Activated naive CD8-positive, alpha-beta T cell treated with anti-CD3 and anti-CD28 coated beads, Interleukin-2, amount 50 U/mL, for 16 hours (primary cell): ENCODE data around the gene MROH9.

ENCODE experiments used
- DNase-seq: peaks from one replicate; pipeline ENCODE4 v3.0.0-alpha.2; 2020; ENCODE audit warnings: low read depth, low spot score

MROH9 gene

GRCh38 chr1:171081763-171082201 is 146.4 kb downstream of the MROH9 start:
- DNase-seq = no peak

GRCh38 chr1:171082606-171083005 is 147.3 kb downstream of the MROH9 start:
- no peak for DNase-seq

- no peak for DNase-seq
Observed at GRCh38 chr1:171083222-171083621, 147.9 kb downstream of the MROH9 start.

GRCh38 chr1:171084091-171084490 is 148.8 kb downstream of the MROH9 start:
- DNase-seq = no peak

GRCh38 chr1:171084870-171085269 is 149.5 kb downstream of the MROH9 start:
- no peak for DNase-seq

GRCh38 chr1:171087896-171088295 is 152.6 kb downstream of the MROH9 start:
- DNase-seq = no peak

GRCh38 chr1:171090604-171091003 is 155.3 kb downstream of the MROH9 start, which contains the start of gene FMO3:
Gene FMO3, plus strand, starts transcription at chr1:171090905. Its CDS starts 1,754 bp downstream, at chr1:171092659.
- no peak for DNase-seq

- no peak for DNase-seq
Observed at GRCh38 chr1:171103862-171104261, 168.5 kb downstream of the MROH9 start.

- DNase-seq = no peak
Observed at GRCh38 chr1:171107262-171107940, 172.1 kb downstream of the MROH9 start.

GRCh38 chr1:171107969-171108368 is 172.6 kb downstream of the MROH9 start:
- no peak for DNase-seq

- DNase-seq = no peak
Observed at GRCh38 chr1:171109966-171110365, 174.6 kb downstream of the MROH9 start.

- DNase-seq = no peak
Observed at GRCh38 chr1:171110621-171111326, 175.4 kb downstream of the MROH9 start.

GRCh38 chr1:171112119-171112518 is 176.8 kb downstream of the MROH9 start:
- no peak for DNase-seq

GRCh38 chr1:171113382-171113781 is 178.0 kb downstream of the MROH9 start:
- no peak for DNase-seq
